Ecto neural progenitor cell (in vitro differentiated cells): Measurements from ENCODE around the gene QTRT2.

Experiments
- DNase-seq: peaks from one replicate; pipeline ENCODE4 v3.0.0-alpha.2; 2018; ENCODE audit warnings: low spot score

Gene QTRT2

DNA sequence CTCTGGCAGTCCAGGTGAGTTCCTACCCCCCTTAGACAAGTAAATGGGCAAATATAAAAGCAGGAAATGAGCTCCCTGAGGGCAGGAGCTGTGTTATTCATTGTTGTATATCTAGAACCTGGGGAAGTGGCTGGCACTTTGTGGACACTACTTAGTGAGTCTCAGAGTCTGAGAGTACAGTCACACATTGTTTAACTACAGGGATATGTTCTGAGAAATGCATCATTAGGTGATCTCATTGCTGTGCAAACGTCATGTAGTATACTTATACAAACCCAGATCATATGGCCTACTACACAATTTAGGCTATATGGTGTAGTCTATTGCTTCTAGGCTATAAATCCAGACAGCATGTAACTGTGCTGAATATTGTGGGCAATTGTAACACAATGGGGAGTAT is 69.9 kb downstream of the QTRT2 start:
- no peak for DNase-seq

DNA sequence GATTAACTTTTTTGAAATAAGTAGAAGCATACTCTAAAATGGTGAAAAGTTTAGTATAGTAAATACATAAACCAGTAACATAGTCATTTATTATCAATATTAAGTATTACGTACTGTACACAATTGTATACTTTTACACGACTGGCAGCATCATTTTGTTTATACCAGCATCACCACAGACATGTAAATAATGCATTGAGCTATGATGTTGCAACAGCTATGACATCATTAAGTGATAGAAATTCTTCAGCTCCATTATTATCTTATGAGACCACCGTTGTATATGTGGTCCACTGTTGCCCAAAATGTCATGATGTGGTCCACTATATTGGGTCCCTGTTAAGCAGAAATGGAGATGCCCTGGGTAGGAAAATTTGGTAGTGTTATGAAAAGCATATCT is 71.0 kb downstream of the QTRT2 start:
- DNase-seq = no peak

DNA sequence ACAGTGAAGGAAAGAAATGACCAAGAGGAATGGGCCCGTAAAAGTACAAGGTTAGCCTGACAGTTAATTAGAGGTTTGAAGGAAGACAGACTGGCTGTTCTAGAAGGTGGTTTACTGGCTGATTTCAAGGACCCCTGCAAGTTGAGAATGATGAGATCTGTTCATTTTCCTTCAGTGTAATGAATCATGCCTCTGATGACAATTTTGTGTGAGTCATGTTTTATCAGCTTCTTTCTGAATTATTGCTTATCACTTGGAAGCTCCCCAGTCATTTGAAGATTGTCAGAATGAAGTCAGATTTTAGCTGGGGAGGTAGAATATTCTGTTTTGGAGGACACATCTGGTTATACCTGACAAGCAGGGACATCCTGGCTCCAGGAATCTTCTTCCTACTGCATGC is 71.7 kb downstream of the QTRT2 start:
- DNase-seq = no peak

- no peak for DNase-seq
Observed at GRCh38 chr3:114128826-114129225, 72.3 kb downstream of the QTRT2 start.

- no peak for DNase-seq
Observed at GRCh38 chr3:114132500-114132899, 76.0 kb downstream of the QTRT2 start.

DNA sequence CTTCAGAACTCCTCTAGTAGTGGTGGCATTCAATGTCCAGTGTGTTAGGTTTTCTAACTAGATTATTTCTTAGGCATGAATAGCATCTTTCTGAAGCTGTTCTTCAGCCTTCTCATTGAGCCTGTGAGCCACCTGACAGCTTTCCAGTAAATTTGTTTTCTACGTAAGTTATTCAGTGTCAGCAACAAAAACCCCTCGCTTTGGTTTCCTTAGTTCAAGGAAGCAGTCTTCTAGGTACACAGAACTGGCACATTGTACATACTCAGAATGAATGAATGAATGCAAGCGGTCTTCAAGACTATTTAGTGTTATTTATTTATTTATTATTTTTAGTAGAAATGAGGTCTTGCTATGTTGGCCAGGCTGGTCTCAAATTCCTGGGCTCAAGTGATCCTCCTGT is 77.4 kb downstream of the QTRT2 start:
- DNase-seq = no peak
